Measurements from ENCODE around the gene UBE2D1. TPM values are rescaled to one million over a fixed set of nuclear protein-coding genes. Genes with fewer than 3 reads are reported as not detected.

UBE2D1 gene
- total and polyA plus RNA-seq, 2 of the 13 experiments (the other 11 are each of a cell fraction or from before 2014, with no cell fraction given): 6.2 to 13.8 TPM

DNA sequence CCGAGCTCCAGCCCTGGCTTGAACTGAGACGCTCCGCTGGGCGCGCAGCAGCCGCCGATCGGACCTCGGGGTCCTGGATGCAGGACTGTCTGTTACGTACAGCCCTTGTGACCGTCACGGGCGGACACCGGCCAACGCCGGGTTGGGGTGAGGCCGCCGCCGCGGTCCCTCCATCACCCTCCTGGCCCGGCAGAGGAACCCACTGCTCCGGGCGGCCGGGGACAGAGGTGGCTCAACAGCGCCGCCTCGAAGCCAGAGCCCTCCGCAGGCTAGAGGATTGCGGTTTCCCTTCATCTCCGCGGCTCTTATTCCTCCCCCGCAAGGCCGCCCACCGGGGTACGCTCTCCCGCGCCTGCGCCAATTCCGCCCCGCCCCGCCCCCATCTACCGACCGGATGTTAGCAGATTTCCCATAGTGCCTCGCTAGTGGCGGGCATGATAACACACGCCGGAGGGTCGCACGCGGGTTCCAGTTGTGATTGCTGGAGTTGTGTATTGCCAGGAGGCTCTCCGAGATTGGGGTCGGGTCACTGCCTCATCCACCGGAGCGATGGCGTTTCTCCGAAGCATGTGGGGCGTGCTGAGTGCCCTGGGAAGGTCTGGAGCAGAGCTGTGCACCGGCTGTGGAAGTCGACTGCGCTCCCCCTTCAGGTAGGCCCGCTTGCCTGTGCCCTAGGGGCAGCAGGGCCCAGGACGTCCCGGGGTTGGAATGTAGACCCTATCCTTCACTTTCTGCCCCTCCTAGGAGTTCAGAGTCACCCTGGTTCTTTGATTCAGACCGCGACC, 50.4 kb downstream of the UBE2D1 start, which contains the start of gene TFAM (continued):
- TF ChIP-seq ZMYM2 (CRISPR knock-in tag; IDR thresholded peaks at IDR 0.05) (peak; percentile 48; the same call in 1 of the 2 replicates), ONECUT2 (CRISPR knock-in tag; IDR thresholded peaks at IDR 0.05) (no peak), ZNF619 (CRISPR knock-in tag; IDR thresholded peaks at IDR 0.05) (0 out of 2 replicates have a peak, but pooled peaks have one; percentile 6), ZNF556 (CRISPR knock-in tag; IDR thresholded peaks at IDR 0.05; ENCODE audit: borderline replicate concordance) (peak; percentile 63; the same call in 1 of the 2 replicates), ZNF256 (CRISPR knock-in tag; conservative IDR thresholded peaks at IDR 0.05) (peak; percentile 81), ZNF747 (CRISPR knock-in tag; IDR thresholded peaks at IDR 0.05; ENCODE audit: borderline replicate concordance) (0 out of 2 replicates have a peak, but pooled peaks have one; percentile 15), PRDM15 (CRISPR knock-in tag; IDR thresholded peaks at IDR 0.05) (0 out of 2 replicates have a peak, but pooled peaks have one; percentile 50), BORCS8-MEF2B (CRISPR knock-in tag; IDR thresholded peaks at IDR 0.05) (peak; percentile 78), ZNF432 (CRISPR knock-in tag; IDR thresholded peaks at IDR 0.05; ENCODE audit: borderline replicate concordance) (no peak), ZNF788 (CRISPR knock-in tag; IDR thresholded peaks at IDR 0.05; ENCODE audit: borderline replicate concordance) (peak; percentile 67; the same call in 1 of the 2 replicates), NR2F2 (IDR thresholded peaks at IDR 0.05; ENCODE audit: borderline replicate concordance, low read depth) (peak; percentile 3; the same call in 1 of the 2 replicates), HOMEZ (CRISPR knock-in tag; IDR thresholded peaks at IDR 0.05; ENCODE audit: low read depth) (no peak), SYNCRIP (IDR thresholded peaks at IDR 0.05; ENCODE audit: insufficient read depth, low read depth, low read length) (no peak), ZNF430 (CRISPR knock-in tag; IDR thresholded peaks at IDR 0.05) (0 out of 2 replicates have a peak, but pooled peaks have one; percentile 57), ZFY (CRISPR knock-in tag; IDR thresholded peaks at IDR 0.05) (peak; percentile 97), ZNF24 (IDR thresholded peaks at IDR 0.05) (no peak; the same call in 1 of the 2 replicates), PHF8 (CRISPR knock-in tag; IDR thresholded peaks at IDR 0.05) (peak; percentile 97), MED13 (CRISPR knock-in tag; IDR thresholded peaks at IDR 0.05) (no peak; the same call in 1 of the 2 replicates), IRF2 (CRISPR knock-in tag; IDR thresholded peaks at IDR 0.05) (peak; percentile 60; the same call in 1 of the 2 replicates), MEIS2 (CRISPR knock-in tag; IDR thresholded peaks at IDR 0.05) (peak; percentile 43; the same call in 1 of the 2 replicates), SRSF9 (IDR thresholded peaks at IDR 0.05; ENCODE audit: borderline replicate concordance, insufficient read depth, low read depth, low read length, poor library complexity, severe bottlenecking) (no peak)
- TF ChIP-seq, protein P1, sequence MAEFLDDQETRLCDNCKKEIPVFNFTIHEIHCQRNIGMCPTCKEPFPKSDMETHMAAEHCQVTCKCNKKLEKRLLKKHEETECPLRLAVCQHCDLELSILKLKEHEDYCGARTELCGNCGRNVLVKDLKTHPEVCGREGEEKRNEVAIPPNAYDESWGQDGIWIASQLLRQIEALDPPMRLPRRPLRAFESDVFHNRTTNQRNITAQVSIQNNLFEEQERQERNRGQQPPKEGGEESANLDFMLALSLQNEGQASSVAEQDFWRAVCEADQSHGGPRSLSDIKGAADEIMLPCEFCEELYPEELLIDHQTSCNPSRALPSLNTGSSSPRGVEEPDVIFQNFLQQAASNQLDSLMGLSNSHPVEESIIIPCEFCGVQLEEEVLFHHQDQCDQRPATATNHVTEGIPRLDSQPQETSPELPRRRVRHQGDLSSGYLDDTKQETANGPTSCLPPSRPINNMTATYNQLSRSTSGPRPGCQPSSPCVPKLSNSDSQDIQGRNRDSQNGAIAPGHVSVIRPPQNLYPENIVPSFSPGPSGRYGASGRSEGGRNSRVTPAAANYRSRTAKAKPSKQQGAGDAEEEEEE (CRISPR knock-in tag; IDR thresholded peaks at IDR 0.05; ENCODE audit: borderline replicate concordance): peak; percentile 76; the same call in 1 of the 2 replicates

Measured in HepG2 (cell line).